Osteoblast (primary cell): ENCODE measurements around the gene PPP1R17. TPM values are rescaled to one million over a fixed set of nuclear protein-coding genes. Genes with fewer than 3 reads are reported as not detected.

Source experiments
- DNase-seq: peaks from one replicate; pipeline ENCODE4 v3.0.0; 2011; ENCODE audit warnings: low spot score, mixed read lengths; ENCODE audit not compliant: insufficient read length; ENCODE audit errors: missing footprints
- H2AFZ ChIP-seq: 2 replicates; pipeline ENCODE4 v1.6.0; 2011; ENCODE audit warnings: mild to moderate bottlenecking, low read length
- H3K27ac ChIP-seq: 2 replicates; pipeline ENCODE4 v1.5.1; 2011; ENCODE audit warnings: mild to moderate bottlenecking, low read depth, low read length, moderate library complexity
- H3K27me3 ChIP-seq: 2 replicates; pipeline ENCODE4 v1.6.0; 2012; ENCODE audit warnings: mild to moderate bottlenecking, control low read depth, inconsistent platforms, low read length, moderate library complexity; ENCODE audit not compliant: insufficient read depth
- H3K36me3 ChIP-seq: 2 replicates; pipeline ENCODE4 v1.5.1; 2011; ENCODE audit warnings: mild to moderate bottlenecking, low read length, control low read depth, moderate library complexity; ENCODE audit not compliant: insufficient read depth
- H3K4me1 ChIP-seq: 2 replicates; pipeline ENCODE4 v1.5.1; 2011; ENCODE audit warnings: mild to moderate bottlenecking, low read length, control low read depth, moderate library complexity; ENCODE audit not compliant: insufficient read depth
- H3K4me2 ChIP-seq: 2 replicates; pipeline ENCODE4 v1.6.0; 2011; ENCODE audit warnings: mild to moderate bottlenecking, low read length; ENCODE audit not compliant: insufficient read depth
- H3K4me3 ChIP-seq: fragments of 200-600 bp; sonication (generic); 3 replicates; pipeline ENCODE4 v1.5.1; 2012; ENCODE audit warnings: mild to moderate bottlenecking, low read length, inconsistent platforms; ENCODE audit not compliant: insufficient read depth
- H3K79me2 ChIP-seq: 2 replicates; pipeline ENCODE4 v1.6.0; 2012; ENCODE audit warnings: mild to moderate bottlenecking, low read length, control low read depth, inconsistent platforms; ENCODE audit not compliant: insufficient read depth
- H3K9me3 ChIP-seq: 2 replicates; pipeline ENCODE4 v1.5.1; 2011; ENCODE audit warnings: low read depth, low read length, control low read depth
- H4K20me1 ChIP-seq: 2 replicates; pipeline ENCODE4 v1.6.0; 2012; ENCODE audit warnings: mild to moderate bottlenecking, low read length, control low read depth; ENCODE audit not compliant: insufficient read depth
- total RNA-seq: library from RNA; depleted of rRNA; stranded (reverse); fragments of >200 nt; gene quantifications from 2 replicates; pipeline ENCODE4 v1.2.3, GENCODE V29; 2012
- TF ChIP-seq, protein P1 (sequence below): IDR thresholded peaks from 2 replicates; pipeline ENCODE4 v1.5.1; 2011; ENCODE audit warnings: mild to moderate bottlenecking, low read depth, low read length, moderate library complexity; ENCODE audit errors: extremely low read depth

The PPP1R17 gene
- total RNA-seq, 1 donor, result not detected

GRCh38 chr7:31707089-31707488 is 20.1 kb downstream of the PPP1R17 start:
- TF ChIP-seq, protein P1, sequence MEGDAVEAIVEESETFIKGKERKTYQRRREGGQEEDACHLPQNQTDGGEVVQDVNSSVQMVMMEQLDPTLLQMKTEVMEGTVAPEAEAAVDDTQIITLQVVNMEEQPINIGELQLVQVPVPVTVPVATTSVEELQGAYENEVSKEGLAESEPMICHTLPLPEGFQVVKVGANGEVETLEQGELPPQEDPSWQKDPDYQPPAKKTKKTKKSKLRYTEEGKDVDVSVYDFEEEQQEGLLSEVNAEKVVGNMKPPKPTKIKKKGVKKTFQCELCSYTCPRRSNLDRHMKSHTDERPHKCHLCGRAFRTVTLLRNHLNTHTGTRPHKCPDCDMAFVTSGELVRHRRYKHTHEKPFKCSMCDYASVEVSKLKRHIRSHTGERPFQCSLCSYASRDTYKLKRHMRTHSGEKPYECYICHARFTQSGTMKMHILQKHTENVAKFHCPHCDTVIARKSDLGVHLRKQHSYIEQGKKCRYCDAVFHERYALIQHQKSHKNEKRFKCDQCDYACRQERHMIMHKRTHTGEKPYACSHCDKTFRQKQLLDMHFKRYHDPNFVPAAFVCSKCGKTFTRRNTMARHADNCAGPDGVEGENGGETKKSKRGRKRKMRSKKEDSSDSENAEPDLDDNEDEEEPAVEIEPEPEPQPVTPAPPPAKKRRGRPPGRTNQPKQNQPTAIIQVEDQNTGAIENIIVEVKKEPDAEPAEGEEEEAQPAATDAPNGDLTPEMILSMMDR, result no peak
- H3K4me1 ChIP-seq, result no peaks in the 10 kb centered on the region
- H3K36me3 ChIP-seq, result no peaks in the 10 kb centered on the region
- no peaks in the 10 kb centered on the region for H3K79me2 ChIP-seq
- no peak overlapping the region for H3K27ac ChIP-seq
- no peak overlapping the region for H3K4me3 ChIP-seq
- H3K4me2 ChIP-seq, result no peak overlapping the region
- peaks cover 5% of the 10 kb centered on the region for H3K27me3 ChIP-seq
- no peak for DNase-seq
- H2AFZ ChIP-seq, result no peak overlapping the region
- no peaks in the 10 kb centered on the region for H3K9me3 ChIP-seq
- no peaks in the 10 kb centered on the region for H4K20me1 ChIP-seq

DNA sequence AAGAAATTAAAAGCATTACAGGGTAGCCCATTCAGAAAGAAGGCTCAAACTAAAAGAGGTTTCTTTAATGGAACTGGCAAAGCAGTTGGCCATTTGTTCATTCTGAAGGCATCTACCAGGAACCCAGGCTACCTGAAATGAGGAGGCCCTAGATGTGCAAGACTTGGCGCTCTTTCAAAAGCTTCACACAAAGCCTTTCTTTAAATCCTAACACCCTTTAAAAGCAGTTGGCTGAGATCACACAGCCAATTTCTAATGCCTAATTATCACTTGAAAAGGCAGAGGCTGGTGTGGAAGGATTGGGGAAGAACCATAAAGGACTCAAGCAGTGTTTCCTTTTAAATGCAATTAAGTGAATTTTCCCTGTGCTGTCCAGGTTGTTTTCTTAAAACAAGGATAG is 23.2 kb downstream of the PPP1R17 start:
- Histone ChIP-seq H3K9me3 (no peaks in the 10 kb centered on the region), H2AFZ (no peak overlapping the region), H4K20me1 (no peaks in the 10 kb centered on the region), H3K27ac (no peak overlapping the region), H3K4me2 (no peak overlapping the region), H3K4me1 (no peaks in the 10 kb centered on the region), H3K27me3 (peaks cover 5% of the 10 kb centered on the region), H3K36me3 (no peaks in the 10 kb centered on the region), H3K79me2 (no peaks in the 10 kb centered on the region), H3K4me3 (no peak overlapping the region)
- TF ChIP-seq, protein P1, result no peak
- no peak for DNase-seq

GRCh38 chr7:31716355-31716754 is 29.3 kb downstream of the PPP1R17 start:
- H3K79me2 ChIP-seq, result no peaks in the 10 kb centered on the region
- no peaks in the 10 kb centered on the region for H3K9me3 ChIP-seq
- no peaks in the 10 kb centered on the region for H3K27me3 ChIP-seq
- no peak overlapping the region for H3K27ac ChIP-seq
- no peak overlapping the region for H3K4me2 ChIP-seq
- no peak for DNase-seq
- no peak overlapping the region for H2AFZ ChIP-seq
- H3K4me1 ChIP-seq, result no peaks in the 10 kb centered on the region
- TF ChIP-seq, protein P1, result no peak
- no peaks in the 10 kb centered on the region for H3K36me3 ChIP-seq
- no peak overlapping the region for H3K4me3 ChIP-seq
- no peaks in the 10 kb centered on the region for H4K20me1 ChIP-seq

DNA sequence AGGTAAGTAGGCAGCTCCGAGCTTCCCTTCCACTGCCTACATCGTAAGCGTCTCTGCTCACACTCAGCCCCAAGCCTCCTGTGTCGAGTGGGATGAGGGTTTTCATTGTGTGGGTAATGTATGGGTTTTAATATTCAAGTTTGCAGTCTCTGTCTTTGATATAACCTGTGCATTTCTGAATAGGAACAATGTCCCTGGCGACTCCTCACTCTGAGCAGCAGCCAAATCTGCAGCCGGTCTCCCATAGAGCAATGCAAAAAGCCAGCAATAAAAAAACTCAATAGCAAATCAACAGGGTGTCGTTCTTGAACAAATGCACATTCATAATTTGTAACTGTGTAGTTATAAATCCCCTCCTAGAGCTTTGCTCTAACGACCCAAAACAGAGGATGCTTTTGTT is 33.4 kb downstream of the PPP1R17 start:
- Histone ChIP-seq H3K9me3 (no peaks in the 10 kb centered on the region), H3K79me2 (no peaks in the 10 kb centered on the region), H3K4me2 (no peak overlapping the region), H4K20me1 (no peaks in the 10 kb centered on the region), H2AFZ (no peak overlapping the region), H3K36me3 (no peaks in the 10 kb centered on the region), H3K4me1 (no peaks in the 10 kb centered on the region), H3K4me3 (no peak overlapping the region), H3K27me3 (peaks cover 3% of the 10 kb centered on the region), H3K27ac (no peak overlapping the region)
- TF ChIP-seq, protein P1, result no peak
- no peak for DNase-seq
